DND-41 (cell line): ENCODE data around the gene F11R.
A peak's percentile ranks its signal among the peaks of the same experiment; 100 is the strongest.

Experiments
- ATAC-seq: fragments of 200-7000 bp; cut with Tn5 transposase; 3 replicates; pipeline ENCODE4 v1.9.1; 2021; ENCODE audit warnings: low read depth; ENCODE audit not compliant: insufficient read depth
- DNase-seq: peaks from one replicate; pipeline ENCODE4 v3.0.0-alpha.2; 2020
- H2AFZ ChIP-seq: 2 replicates; pipeline ENCODE4 v1.6.0; 2012; ENCODE audit warnings: low read depth, low read length
- H3K27ac ChIP-seq: 2 replicates; pipeline ENCODE4 v1.5.1; 2012; ENCODE audit warnings: low read length, inconsistent platforms
- H3K27me3 ChIP-seq: fragments of 200-600 bp; sonication (generic); 2 replicates; pipeline ENCODE4 v1.6.0; 2012; ENCODE audit warnings: low read length, mild to moderate bottlenecking, inconsistent platforms; ENCODE audit not compliant: insufficient read depth, poor library complexity
- H3K36me3 ChIP-seq: 2 replicates; pipeline ENCODE4 v1.5.1; 2012; ENCODE audit warnings: low read length, inconsistent platforms; ENCODE audit not compliant: insufficient read depth
- H3K4me1 ChIP-seq: 2 replicates; pipeline ENCODE4 v1.5.1; 2012; ENCODE audit warnings: mild to moderate bottlenecking, low read length; ENCODE audit not compliant: insufficient read depth
- H3K4me2 ChIP-seq: 2 replicates; pipeline ENCODE4 v1.6.0; 2012; ENCODE audit warnings: mild to moderate bottlenecking, moderate library complexity, low read length, inconsistent platforms; ENCODE audit not compliant: insufficient read depth
- H3K4me3 ChIP-seq, 2 experiments: fragments of 200-600 bp in 1 of 2; shearing (Covaris generic) in 1 of 2; 2 replicates each; pipeline ENCODE4 v1.5.1; 2012 to 2016; ENCODE audit warnings: inconsistent platforms in 2 of 2, low read length in 2 of 2, mild to moderate bottlenecking in 2 of 2, low read depth in 1 of 2, moderate library complexity in 1 of 2
- H3K79me2 ChIP-seq: 2 replicates; pipeline ENCODE4 v1.6.0; 2012; ENCODE audit warnings: low read length, inconsistent platforms; ENCODE audit not compliant: insufficient read depth
- H3K9ac ChIP-seq: 2 replicates; pipeline ENCODE4 v1.6.0; 2012; ENCODE audit warnings: low read depth, mild to moderate bottlenecking, inconsistent platforms, low read length, moderate library complexity
- H3K9me3 ChIP-seq: 2 replicates; pipeline ENCODE4 v1.5.1; 2012; ENCODE audit warnings: low read length, moderate library complexity, mild to moderate bottlenecking, inconsistent platforms; ENCODE audit not compliant: insufficient read depth, severe bottlenecking
- H4K20me1 ChIP-seq: 2 replicates; pipeline ENCODE4 v1.6.0; 2012; ENCODE audit warnings: low read length; ENCODE audit not compliant: insufficient read depth
- CTCF ChIP-seq: IDR thresholded peaks from 2 replicates; pipeline ENCODE4 v1.5.1; 2012; ENCODE audit warnings: borderline replicate concordance, low read length, moderate library complexity, mild to moderate bottlenecking; ENCODE audit not compliant: poor library complexity, severe bottlenecking; ENCODE audit errors: extremely low read depth
- EZH2 ChIP-seq: IDR thresholded peaks from 3 replicates; pipeline ENCODE4 v1.6.1; 2012; ENCODE audit warnings: borderline replicate concordance, low read depth, mild to moderate bottlenecking, moderate library complexity, low read length, inconsistent platforms; ENCODE audit not compliant: severe bottlenecking

Gene F11R

GRCh38 chr1:161038523-161039153 is 17.7 kb upstream of the F11R start, which contains the start of gene TSTD1:
TSS of gene TSTD1 (minus strand) at chr1:161038964. CDS start at chr1:161038889, 75 bp downstream.
- peak; percentile 94 for ATAC-seq
- H2AFZ ChIP-seq: peak within 1 kb of the TSS; percentile 90
- peak within 1 kb of the TSS; percentile 78 for H3K27ac ChIP-seq
- H3K9me3 ChIP-seq: no peaks in the 10 kb centered on the region
- no peaks in the 10 kb centered on the region for H4K20me1 ChIP-seq
- no peaks in the 10 kb centered on the region for H3K27me3 ChIP-seq
- peak within 1 kb of the TSS; percentile 90 for H3K4me2 ChIP-seq
- peaks cover 43% of the 10 kb centered on the region for H3K36me3 ChIP-seq
- peak; percentile 89 for DNase-seq
- H3K79me2 ChIP-seq: peaks cover 37% of the 10 kb centered on the region
- peak within 1 kb of the TSS; percentile 78 for H3K9ac ChIP-seq
- peaks cover 59% of the 10 kb centered on the region for H3K4me1 ChIP-seq
- H3K4me3 ChIP-seq: peak within 1 kb of the TSS; percentile 61 to 91
- no peak for TF ChIP-seq EZH2
- peak; percentile 26 for TF ChIP-seq CTCF

- peak overlapping the region; percentile 78 for H3K27ac ChIP-seq
- peak overlapping the region; percentile 61 to 91 for H3K4me3 ChIP-seq
- peak overlapping the region; percentile 90 for H3K4me2 ChIP-seq
- H3K36me3 ChIP-seq: peaks cover 37% of the 10 kb centered on the region
- TF ChIP-seq EZH2 (no peak), CTCF (no peak)
- H3K9me3 ChIP-seq: no peaks in the 10 kb centered on the region
- H4K20me1 ChIP-seq: no peaks in the 10 kb centered on the region
- no peaks in the 10 kb centered on the region for H3K27me3 ChIP-seq
- H3K4me1 ChIP-seq: peaks cover 53% of the 10 kb centered on the region
- ATAC-seq (no peak), DNase-seq (no peak)
- peak overlapping the region; percentile 78 for H3K9ac ChIP-seq
- peak overlapping the region; percentile 90 for H2AFZ ChIP-seq
- H3K79me2 ChIP-seq: peaks cover 30% of the 10 kb centered on the region
Measured at GRCh38 chr1:161037661-161038522, 16.9 kb upstream of the F11R start.

- H3K4me3 ChIP-seq: no peak overlapping the region
- no peaks in the 10 kb centered on the region for H3K9me3 ChIP-seq
- no peak overlapping the region for H3K9ac ChIP-seq
- TF ChIP-seq CTCF (no peak), EZH2 (no peak)
- no peak overlapping the region for H3K27ac ChIP-seq
- H3K4me1 ChIP-seq: peaks cover 18% of the 10 kb centered on the region
- no peaks in the 10 kb centered on the region for H4K20me1 ChIP-seq
- no peak overlapping the region for H3K4me2 ChIP-seq
- H2AFZ ChIP-seq: no peak overlapping the region
- peaks cover 15% of the 10 kb centered on the region for H3K79me2 ChIP-seq
- no peaks in the 10 kb centered on the region for H3K27me3 ChIP-seq
- ATAC-seq: no peak
- no peak for DNase-seq
- no peaks in the 10 kb centered on the region; the same call in 1 of the 2 replicates for H3K36me3 ChIP-seq
Measured at GRCh38 chr1:161033751-161034150, 12.8 kb upstream of the F11R start.
